Activated CD4-positive, CD25-positive, alpha-beta regulatory T cell treated with anti-CD3 and anti-CD28 coated beads, Interleukin-2, amount 50 U/mL, for 24 hours (primary cell): ENCODE measurements around the gene POLR3GL.

ENCODE experiments used
- ATAC-seq, 2 donors: fragments of 150-1000 bp; cut with Tn5 transposase; one replicate each; pipeline ENCODE4 v1.10.0; 2021; ENCODE audit warnings: mild to moderate bottlenecking in 1 of 2, moderate library complexity in 1 of 2

Gene POLR3GL

GRCh38 chr1:145977016-145977415 is 12.5 kb downstream of the POLR3GL start:
- ATAC-seq = no peak

GRCh38 chr1:145977486-145978470 is 13.3 kb downstream of the POLR3GL start:
- ATAC-seq = peak; percentile 39 to 45

DNA sequence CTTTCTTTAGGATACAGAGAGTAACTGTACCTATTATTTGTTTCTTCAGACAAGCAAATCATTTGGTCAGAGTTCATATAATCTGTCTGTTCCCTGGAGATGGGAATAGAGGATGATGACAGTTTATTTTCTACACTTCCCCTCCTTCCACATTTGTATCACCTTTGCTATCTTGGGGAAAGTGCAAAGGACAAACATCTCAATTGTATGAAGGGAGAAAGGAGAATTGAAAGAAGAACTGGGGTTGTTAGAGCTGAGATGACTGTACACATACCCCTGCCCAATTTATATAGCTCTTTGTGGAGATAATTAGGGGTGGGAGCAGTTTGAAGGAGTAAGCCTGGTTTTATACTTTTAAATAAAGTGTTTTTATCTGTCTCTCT is 14.0 kb downstream of the POLR3GL start:
- ATAC-seq = no peak

DNA sequence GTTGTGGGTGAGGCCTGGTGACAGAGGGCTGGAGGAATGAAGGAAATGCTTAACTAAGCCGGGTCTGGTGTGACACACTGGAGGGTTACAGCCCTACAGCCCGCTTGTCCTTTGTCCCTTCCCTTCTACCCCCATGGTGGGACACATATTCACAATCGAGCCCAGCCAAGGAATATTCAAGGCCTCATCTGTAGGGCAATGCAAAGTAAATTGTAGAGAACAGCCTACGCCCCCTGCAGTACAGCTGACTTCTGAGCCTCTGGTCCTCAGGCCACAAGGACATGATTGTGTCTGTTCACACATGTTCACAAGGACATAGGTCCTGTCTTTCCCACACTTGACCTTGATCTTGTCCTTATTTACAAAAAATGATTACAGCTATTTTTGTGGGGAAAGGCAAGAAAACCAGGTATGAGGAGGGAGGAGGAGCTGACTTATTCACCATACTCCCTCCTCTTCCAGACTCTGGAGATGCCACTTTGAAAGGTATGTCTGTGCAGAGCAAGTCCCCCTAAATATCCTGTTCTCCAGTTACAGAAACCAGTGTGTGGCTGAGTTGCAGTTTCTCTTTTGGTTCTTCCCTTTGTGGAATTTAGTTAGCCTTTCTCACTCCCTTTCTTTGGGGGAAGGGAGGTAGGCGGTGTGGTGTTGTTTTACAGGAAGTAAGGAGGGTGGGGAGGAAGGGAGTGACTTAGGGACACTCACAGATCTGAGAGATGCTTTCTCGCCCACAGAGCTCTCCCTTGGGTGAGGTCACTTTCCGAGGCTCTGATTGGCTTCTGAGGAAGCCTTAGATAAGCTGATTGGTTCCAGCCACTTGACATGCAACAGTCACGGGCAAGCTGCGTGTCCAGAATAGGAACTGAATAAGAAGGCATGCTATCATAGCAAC is 14.6 kb downstream of the POLR3GL start:
- ATAC-seq = peak; percentile 91 to 93

- peak in 1 of 2 donors; percentile 3 for ATAC-seq
Measured at GRCh38 chr1:145979746-145980456, 15.4 kb downstream of the POLR3GL start.

DNA sequence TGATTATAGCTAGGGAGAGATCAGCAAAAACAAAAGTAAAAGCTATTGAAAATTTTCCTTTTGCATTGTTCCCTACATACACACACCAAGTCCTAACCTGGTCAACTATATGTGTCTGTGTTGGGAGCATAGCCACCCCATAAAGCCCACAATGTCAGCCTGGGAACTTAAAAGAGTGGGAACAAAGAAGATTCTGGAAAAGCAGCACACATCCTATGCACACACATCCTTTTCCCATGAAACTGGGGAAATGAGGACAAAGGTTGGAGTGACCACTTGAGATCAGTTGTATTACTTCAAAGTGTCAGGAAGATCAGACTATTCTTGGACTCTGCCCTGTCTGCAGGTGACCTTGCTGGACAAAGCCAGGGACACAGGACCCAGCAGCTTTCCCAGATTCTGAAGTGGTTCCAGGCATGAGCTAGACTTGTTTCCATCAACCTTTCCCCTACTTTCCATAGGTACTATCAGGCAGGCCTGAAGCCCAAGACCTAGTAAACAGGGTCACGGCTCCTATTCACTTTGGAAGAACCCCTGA is 16.0 kb downstream of the POLR3GL start:
- ATAC-seq = no peak

DNA sequence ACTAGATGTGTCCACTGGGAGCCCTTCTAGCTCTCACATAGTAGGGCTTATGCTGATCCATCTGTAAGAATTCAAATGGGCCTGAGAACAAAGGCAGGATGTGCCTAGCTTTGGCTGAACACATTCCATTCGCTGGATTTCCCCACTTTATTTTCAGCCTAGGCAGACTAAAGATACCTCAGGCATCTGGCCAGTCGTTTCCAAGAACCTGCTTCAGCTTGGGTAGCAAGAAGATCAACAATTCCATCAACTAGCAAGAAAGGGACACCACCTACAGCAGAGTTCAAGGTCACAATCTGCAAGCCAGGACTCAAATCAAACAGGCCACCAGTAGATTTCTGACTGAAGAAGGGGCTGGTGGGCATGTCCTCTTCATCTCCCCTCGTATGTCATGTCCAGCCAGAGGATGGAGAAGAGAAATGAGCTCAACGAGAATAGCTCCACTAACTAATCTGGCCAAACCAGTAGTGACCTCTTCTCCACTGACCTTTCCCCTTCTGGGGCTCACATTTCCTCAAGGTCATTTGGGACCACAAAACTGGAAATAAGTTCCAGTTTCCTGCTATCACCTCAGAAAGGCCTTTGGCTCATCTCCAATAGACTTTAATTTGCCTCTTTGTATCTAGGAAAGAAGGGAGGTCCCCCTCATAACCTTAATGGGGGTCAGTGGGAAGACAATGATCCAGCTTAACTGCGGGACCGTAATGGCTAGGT is 17.7 kb downstream of the POLR3GL start:
- ATAC-seq = no peak

DNA sequence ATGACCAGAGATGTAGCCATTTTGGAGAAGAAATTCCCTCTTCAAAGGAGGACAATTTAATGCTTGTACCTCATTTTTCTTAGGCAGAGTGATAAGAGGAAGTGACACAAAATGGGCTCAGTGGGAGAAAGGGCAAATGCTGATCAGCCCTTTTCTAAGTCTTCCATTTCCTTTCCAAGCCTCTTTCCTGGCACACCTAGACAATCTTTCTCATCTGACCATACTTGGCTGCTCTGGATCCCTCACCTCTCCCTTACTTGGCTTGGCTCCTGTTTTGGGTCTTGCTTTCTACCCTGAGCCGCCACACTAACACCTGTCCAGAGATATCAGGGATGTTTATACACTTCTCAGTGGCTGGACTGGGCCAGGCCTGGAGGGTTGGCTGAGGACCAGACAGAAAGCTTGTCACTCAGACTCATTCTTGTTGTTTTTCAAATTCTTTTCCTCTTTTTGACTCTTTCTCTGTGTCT is 18.8 kb downstream of the POLR3GL start:
- ATAC-seq = no peak

DNA sequence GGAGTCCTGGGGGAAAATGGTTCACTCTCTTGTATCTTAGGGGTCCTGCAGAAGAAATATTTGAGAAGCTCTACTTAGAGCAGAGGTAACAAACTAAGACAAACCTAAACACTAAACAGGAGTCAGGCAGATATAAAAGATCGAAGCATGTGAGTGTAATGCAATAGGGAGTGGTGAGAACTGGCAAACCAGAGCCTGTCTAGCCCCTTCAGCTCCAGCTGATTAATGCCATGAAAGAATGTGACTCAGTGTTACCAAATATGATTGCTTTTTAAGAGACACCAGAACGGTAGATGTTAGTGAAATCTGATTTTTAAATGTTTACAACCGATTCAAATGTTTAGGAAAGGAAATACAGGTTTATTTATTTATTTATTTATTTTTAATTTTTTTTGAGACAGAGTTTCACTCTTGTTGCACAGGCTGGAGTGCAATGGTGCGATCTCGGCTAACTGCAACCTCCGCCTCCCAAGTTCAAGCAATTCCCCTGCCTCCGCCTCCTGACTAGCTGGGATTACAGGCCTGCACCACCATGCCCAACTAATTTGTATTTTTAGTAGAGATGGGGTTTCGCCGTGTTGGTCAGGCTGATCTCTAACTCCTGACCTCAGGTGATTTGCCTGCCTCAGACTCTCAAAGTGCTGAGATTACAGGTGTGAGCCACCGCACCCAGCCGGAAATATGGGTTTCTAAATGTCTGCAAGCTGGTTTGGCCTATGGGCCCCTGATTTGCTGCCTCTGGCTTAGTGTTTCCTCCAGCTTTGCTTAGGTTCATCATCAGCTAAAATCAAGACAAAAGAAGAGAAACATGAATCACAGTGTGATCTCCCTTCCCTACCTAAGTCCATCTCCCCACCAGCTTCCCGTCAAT is 19.7 kb downstream of the POLR3GL start:
- peak; percentile 19 to 30 for ATAC-seq

- ATAC-seq = no peak
Measured at GRCh38 chr1:145985129-145985501, 20.6 kb downstream of the POLR3GL start.

DNA sequence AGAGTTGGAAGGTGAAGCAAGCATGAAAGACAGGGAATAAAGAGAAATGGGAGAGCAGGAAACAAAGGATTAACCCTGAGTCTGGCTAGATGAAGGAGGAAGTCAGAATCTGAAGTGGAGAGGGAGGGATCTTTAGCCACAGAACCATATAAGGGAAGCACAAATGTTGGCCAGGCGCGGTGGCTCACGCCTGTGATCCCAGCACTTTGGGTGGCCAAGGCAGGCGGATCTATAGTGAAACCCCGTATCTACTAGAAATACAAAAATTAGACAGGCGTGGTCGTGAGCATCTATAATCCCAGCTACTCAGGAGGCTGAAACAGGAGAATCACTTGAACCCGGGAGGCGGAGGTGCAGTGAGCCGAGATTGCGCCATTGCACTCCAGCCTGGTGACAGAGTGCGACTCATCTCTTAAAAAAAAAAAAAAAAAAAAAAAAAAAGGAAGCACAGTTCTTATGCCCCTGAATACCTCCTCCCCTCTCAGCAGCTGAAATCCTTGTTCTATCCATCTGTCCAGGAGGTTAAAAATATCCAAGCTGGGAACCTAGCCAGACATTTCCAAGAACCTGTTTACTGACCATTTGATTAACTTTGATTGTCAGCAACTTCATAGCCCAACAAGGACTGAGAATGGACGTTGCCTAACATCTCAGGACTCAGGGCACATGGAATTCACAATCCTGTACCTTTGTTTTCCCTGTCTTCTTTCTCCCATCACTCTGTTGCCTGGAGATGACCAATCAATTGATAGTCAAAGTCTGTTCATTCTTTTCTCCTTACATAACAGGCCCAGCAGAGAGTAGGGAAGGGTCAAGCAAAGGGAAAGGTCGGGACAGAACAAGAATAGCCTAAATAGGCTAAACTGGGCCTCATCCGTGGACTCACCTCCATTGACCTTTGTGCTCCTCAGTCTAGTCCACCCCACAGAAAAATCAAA is 21.3 kb downstream of the POLR3GL start:
- no peak for ATAC-seq

GRCh38 chr1:145986551-145986950 is 22.1 kb downstream of the POLR3GL start:
- ATAC-seq = no peak

DNA sequence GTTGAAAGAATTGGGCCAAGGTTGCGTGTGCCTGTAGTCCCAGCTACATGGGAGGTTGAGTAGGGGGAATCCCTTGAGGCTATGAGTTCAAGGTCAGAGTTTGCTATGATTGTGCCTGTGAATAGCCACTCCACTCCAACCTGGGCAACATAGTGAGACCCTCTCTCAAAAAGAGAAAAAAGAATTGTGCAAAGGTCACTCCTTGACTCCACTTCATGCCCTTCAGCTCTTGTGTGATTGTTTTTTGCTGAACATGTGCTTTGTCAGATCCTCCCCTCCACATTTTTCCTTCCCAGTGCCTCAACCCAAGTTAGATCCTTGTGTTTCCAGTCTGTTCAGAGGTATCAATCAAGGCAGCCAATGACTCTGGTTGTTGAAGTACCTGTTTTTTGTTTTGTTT is 23.4 kb downstream of the POLR3GL start:
- no peak for ATAC-seq

DNA sequence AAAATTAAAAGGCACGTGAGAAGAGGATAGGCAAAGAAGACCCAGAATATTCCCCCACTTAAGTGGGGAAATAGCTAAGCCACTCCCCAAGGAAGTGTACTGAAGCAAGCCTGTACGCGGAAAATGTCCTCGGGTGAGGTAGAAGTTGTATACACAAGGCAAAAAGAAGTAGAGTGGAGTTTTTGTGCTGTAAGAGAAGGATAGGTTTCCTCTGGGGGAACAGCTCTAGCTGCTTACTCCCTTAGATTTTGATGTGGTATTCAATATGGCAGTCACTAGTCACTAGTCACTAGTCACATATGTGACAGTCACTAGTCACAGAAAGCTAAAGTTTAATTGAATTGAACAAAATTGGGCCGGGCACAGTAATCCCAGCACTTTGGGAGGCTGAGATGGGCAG is 24.3 kb downstream of the POLR3GL start:
- ATAC-seq = peak in 1 of 2 donors; percentile 40

DNA sequence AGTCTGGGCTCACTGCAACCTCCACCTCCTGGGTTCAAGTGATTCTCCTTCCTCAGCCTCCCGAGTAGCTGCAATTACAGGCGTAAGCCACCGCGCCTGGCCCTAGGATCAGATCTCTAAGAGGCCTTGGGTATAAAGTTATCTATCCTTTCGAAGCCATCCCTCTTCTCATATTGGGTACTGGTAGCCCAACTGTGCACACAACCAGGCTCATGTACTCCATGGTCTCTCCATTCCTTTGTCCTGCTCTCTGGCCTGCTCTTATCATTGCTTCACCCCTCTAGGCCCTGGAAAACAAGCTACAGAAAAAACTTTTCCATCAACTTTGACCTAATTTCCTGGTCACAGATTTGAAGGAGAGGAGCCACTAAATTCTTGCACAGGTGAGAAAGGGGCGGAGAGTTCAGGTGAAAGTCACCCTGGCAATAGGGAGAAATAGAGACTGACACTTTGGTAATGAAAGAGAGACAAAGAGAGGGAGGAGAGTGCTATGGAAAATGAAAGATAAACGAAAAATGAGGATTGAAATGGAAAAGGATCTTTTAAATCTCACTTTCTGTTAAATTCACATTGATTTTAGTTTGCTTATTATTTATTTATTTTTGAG is 25.9 kb downstream of the POLR3GL start:
- ATAC-seq = no peak

- no peak for ATAC-seq
Measured at GRCh38 chr1:145991735-145992412, 27.4 kb downstream of the POLR3GL start.

GRCh38 chr1:145992502-145992936 is 28.0 kb downstream of the POLR3GL start:
- no peak for ATAC-seq

DNA sequence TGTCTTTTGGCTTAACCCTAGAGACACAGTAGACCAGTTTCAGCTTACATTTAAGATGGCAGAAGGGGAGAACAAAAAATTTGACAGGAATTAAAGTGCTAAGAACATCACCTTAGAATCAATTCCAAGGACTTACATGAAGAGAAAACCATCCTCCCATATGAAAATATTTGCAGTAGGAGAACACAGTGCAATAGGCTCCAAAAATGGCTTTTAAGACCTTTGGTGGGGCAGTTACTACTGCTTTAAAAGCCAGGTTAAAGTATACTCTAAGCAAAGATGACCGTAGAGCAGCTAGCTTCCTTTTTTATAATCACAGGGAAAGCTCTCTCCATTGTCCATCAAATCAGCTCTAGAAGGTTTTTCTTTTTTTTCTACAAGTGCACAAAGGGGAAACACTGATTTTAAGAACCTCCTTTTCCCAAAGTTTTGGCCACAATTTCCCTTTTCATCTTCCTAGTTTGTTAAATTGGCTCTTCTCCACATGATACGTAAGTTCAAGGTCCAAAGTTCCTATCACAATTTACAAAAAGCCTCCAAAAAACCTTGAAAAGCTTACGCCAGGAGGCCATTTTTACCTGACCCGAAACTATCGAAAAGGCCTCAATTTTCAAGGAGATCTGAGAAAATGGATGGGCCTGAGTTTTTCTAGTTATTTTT is 28.6 kb downstream of the POLR3GL start:
- ATAC-seq = no peak
